K562 (cell line): ENCODE data around the gene CORO6.
A peak's percentile ranks its signal among the peaks of the same experiment; 100 is the strongest.

Experiments used
- CREBBP ChIP-seq: IDR thresholded peaks from one replicate; pipeline ENCODE4 v1.6.1; 2012; ENCODE audit warnings: low read depth, mild to moderate bottlenecking, control low read depth, inconsistent platforms, low read length
- CTCF ChIP-seq, 3 experiments: IDR thresholded peaks in 2 of 3; conservative IDR thresholded peaks in 1 of 3; 2 replicates each; pipeline ENCODE4 v1.5.1; 2011 to 2012; ENCODE audit warnings: low read length in 3 of 3, mild to moderate bottlenecking in 3 of 3, control low read depth in 2 of 3, improper control_type of control experiment in 1 of 3, inconsistent platforms in 1 of 3, low read depth in 1 of 3, mixed read lengths in 1 of 3, moderate library complexity in 1 of 3; ENCODE audit not compliant: insufficient read depth in 2 of 3
- SRF ChIP-seq, 2 experiments: fragments of 250-450, 450-650 bp in 1 of 2; sonication (Bioruptor Pico) in 1 of 2; sonication (generic) in 1 of 2; formaldehyde crosslinking; IDR thresholded peaks; 2 replicates each; pipeline versions ENCODE4 v1.5.0 to v1.5.1; 2020 to 2022; ENCODE audit warnings: mild to moderate bottlenecking in 1 of 2, missing genetic modification reagents in 1 of 2
- U2AF1 ChIP-seq: fragments of 200-400 bp; formaldehyde crosslinking; optimal IDR thresholded peaks from 2 replicates; pipeline ENCODE3; 2017; ENCODE audit warnings: mild to moderate bottlenecking, low read depth, low read length, moderate library complexity
- ZNF384 ChIP-seq: IDR thresholded peaks from 2 replicates; pipeline ENCODE4 v1.6.1; 2012; ENCODE audit warnings: low read depth, low read length, improper control_type of control experiment
- ZNF639 ChIP-seq, 2 experiments: fragments of 200-800 bp in 1 of 2; sonication (Bioruptor generic) in 1 of 2; sonication (generic) in 1 of 2; formaldehyde crosslinking in 1 of 2; IDR thresholded peaks in 1 of 2; conservative IDR thresholded peaks in 1 of 2; 2 replicates each; pipeline versions ENCODE4 v1.5.0 to v1.6.1; 2016 to 2020; ENCODE audit warnings: missing compliant biosample characterization in 1 of 2, missing genetic modification characterization in 1 of 2, missing genetic modification reagents in 1 of 2

GRCh38 chr17:29665481-29665810 is 42.7 kb upstream of the CORO6 start:
- TF ChIP-seq CREBBP (no peak), U2AF1 (no peak), CTCF (IDR thresholded peaks at IDR 0.05 in 2 of 3, conservative IDR thresholded peaks at IDR 0.05 in 1 of 3; ENCODE audit: insufficient read depth in 2 of 3, low read depth in 1 of 3, low read length in 3 of 3) (no peak), ZNF639 (CRISPR knock-in tag; conservative IDR thresholded peaks at IDR 0.05 in 1 of 2, IDR thresholded peaks at IDR 0.05 in 1 of 2) (0 out of 4 replicates have a peak, but pooled peaks of 1 of the 2 experiments have one; percentile 22), ZNF384 (no peak), SRF (CRISPR knock-in tag; IDR thresholded peaks at IDR 0.05) (no peak)
